HG03139 (cell line): Measurements from ENCODE around the gene BABAM2.
A peak's percentile ranks its signal among the peaks of the same experiment; 100 is the strongest.

Experiments
- ATAC-seq: cut with Tn5 transposase; IDR thresholded peaks from one replicate; pipeline ENCODE4 v1.9.1; 2021; ENCODE audit not compliant: unreplicated experiment

The BABAM2 gene

DNA sequence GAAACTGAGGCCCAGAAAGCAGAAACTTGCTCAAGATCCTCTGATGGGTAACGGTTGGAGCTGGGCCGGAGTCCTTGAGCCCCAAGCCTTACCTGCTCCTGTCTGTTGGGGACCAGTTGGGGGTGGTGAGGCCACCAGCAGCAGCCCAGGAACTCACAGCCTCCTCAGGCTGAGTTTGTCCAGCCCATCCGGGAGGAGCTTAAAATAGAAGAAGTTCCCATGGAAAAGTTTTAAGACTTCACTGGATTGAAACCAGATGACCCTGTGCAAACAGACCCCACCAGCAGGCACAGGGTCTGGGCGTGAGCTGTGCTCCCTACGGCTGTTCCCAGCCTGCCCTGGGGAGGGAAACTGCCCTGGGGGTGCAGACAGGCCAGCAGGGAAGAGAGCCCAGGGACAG is 461.6 kb downstream of the BABAM2 start:
- ATAC-seq: no peak

DNA sequence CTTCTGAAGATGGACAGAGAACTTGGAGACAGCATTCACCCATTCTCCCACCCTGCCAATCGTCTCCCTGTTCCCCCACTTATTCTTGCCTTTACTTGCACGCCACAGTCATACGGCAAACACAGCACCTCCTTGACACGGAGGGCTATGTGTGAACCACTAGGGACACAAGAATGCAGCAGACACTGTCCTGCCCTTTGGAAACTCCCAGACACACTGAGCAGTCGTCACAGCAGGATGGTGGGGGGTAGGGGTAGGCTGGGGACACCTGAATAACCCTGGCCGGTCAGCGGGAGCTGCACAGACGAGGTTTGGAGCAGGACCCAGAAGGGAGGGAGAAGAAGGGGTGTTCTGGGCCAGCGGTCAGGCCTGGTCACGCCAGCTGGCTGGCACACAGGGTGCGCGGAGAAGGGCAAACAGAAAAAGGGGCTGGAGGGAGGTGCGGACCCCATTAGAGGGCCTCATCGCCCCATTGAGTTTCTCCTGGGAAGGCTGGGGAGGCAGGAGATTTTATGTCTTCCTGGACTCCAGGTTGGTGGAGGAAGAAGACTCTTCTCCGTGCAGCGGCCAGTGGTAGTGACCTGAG is 462.2 kb downstream of the BABAM2 start:
- ATAC-seq: no peak

DNA sequence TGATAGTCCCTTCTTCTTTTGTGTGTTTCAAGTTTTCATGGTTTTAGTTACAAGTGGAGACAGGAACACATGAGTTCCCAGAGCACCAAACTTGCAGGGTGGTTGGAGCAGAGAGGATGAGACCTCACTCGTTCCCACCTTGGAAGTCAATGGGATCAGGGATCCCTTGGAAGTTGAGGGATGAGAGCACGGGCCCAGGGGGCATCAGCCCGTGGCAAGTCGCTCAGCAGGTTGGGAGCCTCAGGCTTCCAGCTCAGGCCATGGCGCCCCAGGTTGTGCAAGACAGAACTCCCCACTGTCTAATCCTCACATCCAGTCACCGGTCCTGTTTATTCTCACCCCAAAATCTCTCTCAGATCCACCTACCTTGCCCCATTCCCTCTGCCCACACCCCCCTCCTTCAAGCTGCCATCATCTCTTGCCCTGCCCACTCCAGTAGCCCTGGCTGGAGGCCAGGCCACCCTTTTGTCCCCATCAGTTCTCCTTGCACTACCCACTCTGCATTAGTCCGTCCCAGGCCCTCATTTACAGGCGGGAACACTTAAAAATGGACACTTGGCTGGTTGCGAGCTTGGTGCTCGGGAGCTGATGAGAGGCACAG is 464.5 kb downstream of the BABAM2 start:
- no peak for ATAC-seq

DNA sequence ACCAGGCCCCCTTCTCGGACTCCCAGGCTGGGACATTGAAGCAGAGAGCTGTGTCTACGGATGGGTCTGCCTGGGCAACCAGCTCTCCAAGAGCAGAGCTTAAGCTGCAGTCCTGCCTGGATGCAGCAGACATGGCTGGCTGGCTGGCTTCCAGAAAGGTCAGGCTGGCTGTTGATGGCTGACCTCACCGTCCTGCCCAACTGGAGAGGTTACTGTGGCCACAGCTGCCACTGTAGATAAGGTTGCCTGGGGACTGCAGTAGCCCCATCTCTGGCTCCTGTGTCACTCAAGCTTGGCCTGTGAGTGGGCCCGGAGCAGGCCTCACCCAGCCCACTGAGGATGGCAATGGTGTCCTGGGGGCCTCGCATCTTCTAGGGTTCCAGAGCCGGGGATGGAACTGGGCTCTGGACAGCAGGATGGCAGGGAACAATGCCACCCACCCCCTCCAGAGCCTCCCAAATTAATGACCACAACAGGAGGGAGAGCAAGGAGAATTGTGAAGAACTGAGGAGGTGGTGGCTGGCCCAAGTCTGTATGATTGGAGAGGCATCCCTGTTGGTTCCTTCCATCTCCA is 465.1 kb downstream of the BABAM2 start:
- no peak for ATAC-seq

DNA sequence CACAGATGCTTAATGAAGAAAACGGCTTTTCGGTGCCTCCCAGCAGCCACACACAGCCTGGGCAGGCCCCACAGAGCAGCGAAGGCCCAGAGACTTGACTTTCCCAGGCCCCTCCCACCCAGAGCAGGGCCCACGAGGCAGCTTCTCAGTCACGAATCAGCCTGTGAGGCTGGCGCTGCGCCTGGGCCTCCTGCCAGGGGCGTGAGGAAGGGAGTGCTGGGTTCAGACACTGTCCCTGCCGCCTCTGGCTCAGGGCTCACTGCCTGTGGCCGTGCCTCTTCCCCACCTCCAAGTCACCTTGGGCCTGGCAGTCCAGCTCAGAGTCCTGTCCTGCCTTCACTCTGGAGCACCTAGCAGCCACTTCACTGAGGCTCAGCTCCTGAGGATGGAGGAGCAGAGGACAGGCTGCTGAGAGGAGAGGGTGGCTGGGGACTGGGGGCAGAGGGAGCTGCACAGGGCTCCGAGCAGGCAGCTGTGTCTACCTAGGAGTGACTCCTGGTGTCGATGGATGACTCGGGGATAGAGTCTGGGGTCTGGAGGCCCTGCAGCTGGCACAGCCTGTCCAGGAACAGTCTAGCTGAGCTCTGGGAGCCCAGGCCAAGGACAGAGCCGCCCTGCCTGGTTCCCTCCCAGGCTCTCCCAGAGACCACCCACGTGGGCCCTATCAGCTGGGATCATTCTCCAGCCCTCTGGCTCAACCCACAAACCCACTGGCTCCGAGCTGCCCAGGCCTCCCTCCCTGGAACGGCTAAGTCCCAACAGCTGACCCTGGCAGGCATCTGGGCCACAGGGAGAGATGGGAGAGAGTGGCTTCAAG is 465.8 kb downstream of the BABAM2 start:
- ATAC-seq: no peak

DNA sequence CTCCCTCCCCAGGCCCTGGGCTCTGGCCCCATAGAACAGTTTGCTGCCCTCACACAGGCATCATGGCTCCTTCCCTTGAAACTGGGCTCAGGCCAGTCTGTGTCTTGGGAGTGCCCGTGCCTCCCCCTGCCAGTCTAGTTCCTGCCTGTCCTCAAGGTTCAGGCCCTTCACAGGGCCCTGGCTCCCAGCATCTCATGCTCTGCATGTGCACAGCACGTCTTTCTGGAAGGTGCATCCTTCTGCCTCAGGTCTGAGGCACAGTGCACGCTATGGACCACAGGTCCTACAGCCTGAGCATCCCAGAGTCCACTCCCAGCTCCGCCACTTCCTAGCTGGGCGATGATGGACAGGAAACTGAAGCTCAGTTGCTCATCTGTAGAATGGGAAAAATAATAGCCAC is 466.5 kb downstream of the BABAM2 start:
- no peak for ATAC-seq

DNA sequence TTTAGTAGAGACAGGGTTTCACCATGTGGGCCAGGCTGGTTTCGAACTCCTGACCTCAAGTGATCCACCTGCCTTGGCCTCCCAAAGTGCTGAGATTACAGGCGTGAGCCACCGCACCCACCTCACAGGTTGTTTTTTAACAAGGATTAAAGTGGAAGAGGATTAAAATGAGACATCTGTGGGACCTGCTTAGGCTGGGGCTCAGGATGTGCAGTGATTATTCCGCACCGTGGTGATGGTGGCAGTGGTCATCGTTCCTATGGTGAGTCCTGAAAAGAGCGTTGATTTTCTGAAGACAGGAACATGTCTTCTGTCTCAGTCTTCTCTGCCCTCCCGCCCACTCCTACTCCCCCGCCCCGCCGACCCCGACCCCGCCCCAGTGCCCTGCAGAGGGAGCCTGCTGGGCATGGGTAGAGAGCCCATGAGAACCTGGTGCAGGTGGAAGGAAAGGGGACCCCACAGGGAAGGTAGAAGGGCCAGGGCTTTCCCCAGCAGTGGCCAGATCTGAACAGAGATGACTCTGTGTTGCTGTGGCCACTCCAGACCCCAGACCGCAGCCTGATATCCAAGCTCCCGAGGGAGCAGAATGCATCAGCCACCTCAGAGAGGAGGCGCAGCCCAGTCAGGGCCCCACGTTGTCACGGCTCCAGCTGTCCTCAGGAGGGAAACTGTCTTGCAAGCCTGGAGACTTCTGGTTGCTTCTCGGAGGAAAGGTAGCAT is 467.6 kb downstream of the BABAM2 start:
- no peak for ATAC-seq

DNA sequence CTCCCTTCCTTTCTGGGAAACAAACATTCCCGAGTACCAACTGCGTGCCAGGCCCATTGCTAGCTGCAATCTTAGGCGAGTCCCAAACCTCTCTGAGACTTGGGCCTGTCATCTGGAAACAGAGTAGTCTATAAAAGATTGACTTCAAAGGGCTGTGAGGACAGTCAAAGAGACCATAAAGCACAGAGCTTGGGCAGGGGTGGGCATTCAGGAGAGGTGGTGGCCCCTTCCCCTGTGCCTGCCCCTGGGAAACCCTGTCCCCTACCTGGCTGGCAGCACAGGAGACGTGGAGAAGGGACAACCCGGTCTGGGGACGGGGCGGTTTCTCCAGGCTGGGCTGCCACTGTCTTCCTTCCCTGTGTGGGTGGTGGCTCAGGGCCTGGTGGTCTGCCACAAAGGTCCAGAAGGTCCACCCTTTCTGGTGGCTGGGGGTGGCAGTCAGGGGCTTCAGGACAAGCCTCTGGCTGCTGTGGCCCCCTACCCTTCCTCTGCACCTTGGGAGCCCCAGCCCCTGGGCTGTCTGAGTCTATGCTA is 468.2 kb downstream of the BABAM2 start:
- no peak for ATAC-seq

DNA sequence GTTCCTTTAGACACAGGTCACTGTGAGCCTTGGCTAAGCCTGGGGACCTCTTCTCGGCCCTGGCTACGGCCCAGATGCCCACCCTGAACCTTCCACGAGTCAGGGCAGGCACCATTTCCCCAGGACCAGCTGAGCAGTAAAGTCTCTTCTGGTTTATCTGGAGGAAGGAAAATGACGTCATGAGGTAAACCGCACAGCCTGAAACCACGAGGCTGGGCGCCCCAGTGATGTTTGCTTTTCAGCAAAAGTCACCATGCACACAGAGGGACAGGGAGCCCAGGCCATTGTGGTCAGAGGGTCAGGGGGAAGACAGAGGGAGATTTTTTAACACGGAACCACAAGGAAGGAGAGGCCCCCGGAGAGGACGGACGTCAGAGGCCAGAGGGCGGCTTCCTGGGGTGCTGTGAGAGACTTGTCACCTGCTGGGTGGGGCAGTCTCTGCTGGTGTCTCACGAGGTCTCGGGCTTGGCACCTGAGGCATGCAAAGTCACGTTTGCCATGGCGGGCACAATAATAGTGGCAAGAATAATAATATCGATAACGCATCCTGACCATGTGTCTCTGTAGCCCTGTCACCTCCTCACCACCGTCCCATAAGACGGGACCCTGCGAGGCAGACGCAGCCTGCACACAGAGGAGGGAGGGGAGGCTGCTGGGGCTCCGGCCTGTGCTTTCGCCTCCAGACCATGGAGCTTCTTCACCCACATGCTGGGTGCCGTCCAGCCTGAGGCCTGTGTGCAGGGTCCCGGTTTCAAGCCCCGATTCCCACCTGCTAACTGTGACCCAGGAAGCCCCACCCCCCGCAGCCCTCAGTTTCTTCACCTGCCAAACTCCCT is 468.9 kb downstream of the BABAM2 start:
- peak; percentile 64 for ATAC-seq

DNA sequence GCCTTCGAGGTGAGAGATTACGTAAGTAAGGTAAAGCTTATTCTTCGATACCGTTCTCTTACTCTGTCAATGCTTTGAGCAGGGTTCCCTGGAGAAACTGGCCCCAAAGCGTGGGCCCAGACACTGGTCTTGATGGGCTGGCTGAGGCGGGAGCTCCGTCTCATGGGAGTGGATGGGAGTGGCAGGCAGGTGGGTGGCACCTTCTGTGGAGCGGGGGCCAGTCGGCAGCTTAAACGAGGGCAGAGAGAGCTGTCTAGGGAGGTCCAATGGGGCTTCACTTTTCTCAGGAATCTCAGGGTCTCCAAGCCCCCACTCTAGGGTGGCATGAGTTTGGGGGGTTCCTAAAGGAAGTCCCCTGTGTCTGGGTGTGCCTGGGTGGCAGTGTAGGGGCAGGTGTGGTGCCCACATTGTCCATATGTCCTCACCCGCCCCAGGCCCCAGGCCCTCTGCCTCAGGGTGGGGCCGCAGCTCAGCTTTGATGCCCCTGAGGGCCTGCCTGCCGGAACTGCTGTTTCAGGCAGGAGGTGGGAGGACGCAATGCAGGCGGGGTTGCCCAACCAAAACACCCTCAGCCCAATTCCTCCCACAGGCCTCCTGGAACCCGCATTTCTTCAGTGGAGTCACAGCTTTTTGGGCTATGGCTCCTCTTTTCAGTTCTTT is 469.7 kb downstream of the BABAM2 start:
- ATAC-seq: no peak

DNA sequence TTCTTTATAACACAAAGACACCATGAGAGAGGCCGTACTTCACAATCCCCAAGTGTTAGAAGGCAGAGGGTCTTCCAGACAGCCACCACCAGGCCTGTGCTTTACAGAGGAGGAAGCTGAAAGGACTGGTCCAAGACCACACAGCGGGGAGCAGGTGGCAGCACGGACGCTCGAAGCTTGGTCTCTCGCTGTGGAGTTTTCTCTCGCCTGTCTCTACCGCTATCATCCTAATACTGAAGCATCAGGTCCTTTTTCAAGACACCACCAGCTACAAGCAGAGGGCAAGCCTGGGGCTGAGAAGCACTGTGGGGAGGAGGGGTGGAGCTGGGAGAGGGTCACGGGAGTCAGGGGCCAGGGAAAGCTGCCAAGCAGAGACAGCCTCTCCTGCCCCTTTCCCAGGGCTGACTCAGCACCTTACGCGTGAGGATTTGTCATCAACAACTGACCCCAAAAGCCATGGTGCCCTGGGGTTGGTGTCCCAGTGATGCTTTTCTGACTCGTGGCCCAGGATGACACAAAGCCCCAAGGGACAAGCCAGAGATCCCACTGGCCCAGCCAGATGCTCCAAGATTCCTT is 470.3 kb downstream of the BABAM2 start:
- ATAC-seq: no peak

DNA sequence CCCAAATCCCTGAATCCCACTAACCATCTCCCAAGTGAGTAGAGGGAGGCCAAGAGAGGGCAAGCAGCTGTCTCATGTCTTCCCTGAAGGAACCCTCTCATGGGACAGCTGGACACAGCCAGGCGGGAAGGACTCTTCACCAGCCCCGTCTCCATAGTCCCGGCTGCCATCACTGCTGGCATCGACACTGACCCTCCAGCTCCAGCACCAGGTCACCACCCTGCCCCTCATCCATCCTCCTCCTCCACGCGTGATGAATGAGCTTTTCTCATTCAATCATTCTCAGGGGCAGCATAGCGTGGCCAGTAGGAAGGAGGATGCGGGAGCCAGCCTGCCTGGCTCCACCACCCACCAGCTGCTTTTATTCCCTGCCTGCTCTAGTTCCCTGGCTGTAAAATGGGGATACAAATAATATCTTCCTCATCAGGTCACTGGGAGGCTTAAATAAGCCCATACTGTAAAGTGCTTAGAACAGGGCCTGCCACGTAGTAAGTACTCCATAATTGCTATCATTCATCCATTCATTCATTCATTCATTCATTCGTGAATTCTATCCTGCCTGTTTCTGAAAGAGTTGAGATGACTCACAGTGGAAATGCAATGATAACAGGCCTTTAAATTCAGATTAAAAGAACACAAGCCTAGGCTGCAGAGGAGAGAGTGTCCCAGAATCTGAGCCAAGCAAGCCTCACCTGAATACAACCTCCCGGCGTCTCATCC is 471.6 kb downstream of the BABAM2 start:
- no peak for ATAC-seq

DNA sequence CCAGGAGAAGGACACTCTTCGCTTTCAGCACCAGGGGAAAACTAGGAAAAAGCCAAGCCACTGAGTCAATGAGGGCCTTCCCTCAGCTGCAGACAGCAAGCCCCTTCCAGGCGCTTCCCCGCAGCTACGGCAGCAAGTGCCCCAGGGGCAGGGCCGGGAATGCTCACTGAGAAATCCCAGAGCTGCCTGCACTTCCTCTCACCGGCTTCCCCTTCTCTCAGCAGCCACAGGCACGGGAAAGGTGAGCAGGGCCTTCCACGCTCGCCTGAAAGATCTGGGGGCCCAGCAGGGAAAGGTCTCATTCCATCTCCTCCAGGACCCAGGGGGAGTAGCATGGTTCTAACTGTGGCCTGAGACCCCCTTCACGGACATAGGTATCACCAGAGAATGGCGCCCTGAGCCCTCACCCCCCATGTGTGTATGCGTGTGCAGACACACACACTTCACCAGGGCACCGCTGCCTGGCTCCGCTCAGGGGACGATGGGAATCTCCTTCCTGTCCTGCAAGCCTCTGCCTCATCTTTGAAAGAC is 472.5 kb downstream of the BABAM2 start:
- ATAC-seq: no peak

DNA sequence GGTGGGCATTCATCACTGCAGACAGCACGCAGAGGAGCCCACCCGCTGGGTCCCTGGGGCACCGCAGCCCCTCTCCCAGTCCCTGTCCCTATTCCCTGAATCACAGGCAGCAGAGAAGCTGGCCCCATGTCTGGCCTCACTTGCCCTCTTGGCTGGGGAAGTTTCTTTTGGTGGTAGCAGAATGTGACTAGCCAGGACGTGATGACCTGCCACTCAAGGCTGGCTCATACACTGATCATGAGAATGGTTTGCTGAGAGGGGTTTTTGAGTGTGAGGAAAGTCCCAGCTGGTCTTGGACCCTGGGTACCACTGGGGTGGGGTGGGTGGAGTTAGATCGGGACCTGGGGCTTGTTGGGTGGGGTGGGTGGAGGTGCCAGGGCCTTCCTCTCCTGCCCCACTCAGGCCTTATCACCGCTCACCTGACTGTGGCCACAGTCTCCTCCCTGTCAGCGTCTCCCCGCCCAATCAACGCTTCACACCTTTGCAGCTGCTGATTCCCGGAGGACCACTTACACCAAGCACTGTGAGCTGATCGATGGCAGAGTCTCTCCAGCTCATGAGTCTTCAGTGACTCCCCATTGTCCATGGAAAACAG is 473.3 kb downstream of the BABAM2 start:
- ATAC-seq: no peak

DNA sequence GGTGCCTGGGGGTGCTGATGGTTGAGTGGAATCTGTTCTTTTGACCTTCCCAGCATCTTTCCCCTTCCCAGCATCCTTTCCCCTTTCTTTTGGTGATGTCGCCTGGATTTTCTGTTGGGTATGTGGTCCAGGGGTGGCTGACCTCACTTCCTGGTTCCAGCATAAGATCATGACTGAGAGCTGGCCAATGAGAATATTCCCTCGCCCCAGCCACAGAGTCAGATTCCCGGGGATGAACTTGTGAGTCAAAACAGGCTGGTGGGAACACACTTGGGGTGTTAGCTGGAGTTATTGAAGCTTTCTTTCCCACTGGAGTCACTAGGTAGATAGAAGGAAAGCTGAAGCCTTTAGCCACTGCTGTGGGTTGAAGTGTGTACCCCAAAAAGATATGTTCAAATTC is 474.1 kb downstream of the BABAM2 start:
- no peak for ATAC-seq

DNA sequence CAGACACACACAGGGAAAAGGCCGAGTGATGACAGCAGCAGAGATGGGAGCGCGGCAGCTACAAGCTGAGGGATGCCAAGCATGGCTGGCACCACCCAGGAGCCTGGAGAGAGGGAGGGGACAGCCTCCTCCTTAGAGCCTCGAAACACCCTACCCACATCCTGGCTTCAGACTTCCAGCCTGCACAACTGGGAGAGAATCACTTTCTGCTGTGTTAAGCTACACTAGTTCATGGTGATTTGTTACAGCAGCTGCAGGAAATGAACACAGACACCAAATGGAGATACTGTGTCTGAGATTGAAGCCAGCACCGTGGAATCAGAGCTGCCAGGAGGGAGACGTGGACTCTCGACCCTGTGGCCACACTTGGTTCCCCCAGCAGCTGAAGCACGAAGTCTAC is 474.6 kb downstream of the BABAM2 start:
- ATAC-seq: no peak

DNA sequence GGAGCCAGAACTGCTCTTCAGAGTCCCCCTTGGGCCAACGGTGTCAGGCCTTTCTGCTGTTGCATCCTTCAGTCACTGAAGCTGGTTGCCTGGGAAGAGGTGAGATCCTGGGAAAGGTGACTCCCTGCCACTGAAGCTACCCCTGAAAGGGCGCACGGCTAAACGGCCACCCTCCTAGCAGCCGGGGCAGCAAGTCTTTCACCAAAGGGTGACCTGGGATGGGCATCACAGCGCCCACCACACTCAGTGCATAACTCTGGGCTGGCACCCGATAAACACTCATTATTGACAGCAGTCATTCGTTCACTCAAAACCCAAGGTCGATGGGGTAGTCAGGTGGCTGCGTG is 475.6 kb downstream of the BABAM2 start:
- no peak for ATAC-seq
